ENCODE results near the gene TOX2.

Gene TOX2

GRCh38 chr20:43993560-43993959 is 78.9 kb downstream of the TOX2 start:
- TF ChIP-seq CTCF (IDR thresholded peaks at IDR 0.05) (no peak), ZFX (IDR thresholded peaks at IDR 0.05; ENCODE audit: borderline replicate concordance) (no peak)
- H3K27ac ChIP-seq: no peak overlapping the region

- H3K27ac ChIP-seq: no peak overlapping the region
- TF ChIP-seq CTCF (IDR thresholded peaks at IDR 0.05) (no peak), ZFX (IDR thresholded peaks at IDR 0.05; ENCODE audit: borderline replicate concordance) (no peak)
Observed at GRCh38 chr20:43994486-43995100, 79.9 kb downstream of the TOX2 start.

GRCh38 chr20:43995645-43996044 is 81.0 kb downstream of the TOX2 start:
- TF ChIP-seq ZFX (IDR thresholded peaks at IDR 0.05; ENCODE audit: borderline replicate concordance) (no peak), CTCF (IDR thresholded peaks at IDR 0.05) (no peak)
- H3K27ac ChIP-seq: no peak overlapping the region

GRCh38 chr20:43996240-43996930 is 81.7 kb downstream of the TOX2 start:
- no peak for TF ChIP-seq CTCF (IDR thresholded peaks at IDR 0.05)
- TF ChIP-seq ZFX (IDR thresholded peaks at IDR 0.05; ENCODE audit: borderline replicate concordance): no peak
- H3K27ac ChIP-seq: no peak overlapping the region

- no peak overlapping the region for H3K27ac ChIP-seq
- no peak for TF ChIP-seq CTCF (IDR thresholded peaks at IDR 0.05)
- no peak for TF ChIP-seq ZFX (IDR thresholded peaks at IDR 0.05; ENCODE audit: borderline replicate concordance)
Observed at GRCh38 chr20:43999848-44000247, 85.2 kb downstream of the TOX2 start.

GRCh38 chr20:44001667-44002596 is 87.3 kb downstream of the TOX2 start:
- H3K27ac ChIP-seq: no peak overlapping the region
- TF ChIP-seq ZFX (IDR thresholded peaks at IDR 0.05; ENCODE audit: borderline replicate concordance) (no peak), CTCF (IDR thresholded peaks at IDR 0.05) (no peak)

Measured in 22Rv1 (cell line).